Type B pancreatic cell (in vitro differentiated cells): ENCODE results near the gene UBP1. TPM values are rescaled to one million over a fixed set of nuclear protein-coding genes. Genes with fewer than 3 reads are reported as not detected.
A peak's percentile ranks its signal among the peaks of the same experiment; 100 is the strongest.
"Not testable (repeated sequence)": the region's sequence is repeated elsewhere in the genome, so short reads cannot be mapped to it uniquely, and the experiment has no call there.

Source experiments
- DNase-seq: peaks from one replicate; pipeline ENCODE4 v3.0.0; 2021; ENCODE audit warnings: mixed read lengths; ENCODE audit not compliant: unreplicated experiment; ENCODE audit errors: extremely low spot score
- H3K27ac Mint-ChIP-seq: 2 replicates; pipeline ENCODE4 v1.8.0; 2021; ENCODE audit warnings: mild to moderate bottlenecking, mixed read lengths
- H3K27me3 Mint-ChIP-seq: 2 replicates; pipeline ENCODE4 v1.8.0; 2021; ENCODE audit warnings: mixed read lengths
- H3K36me3 Mint-ChIP-seq: 2 replicates; pipeline ENCODE4 v1.8.0; 2021; ENCODE audit warnings: mixed read lengths
- H3K4me1 Mint-ChIP-seq: one replicate; pipeline ENCODE4 v1.8.0; 2021; ENCODE audit warnings: mixed read lengths; ENCODE audit not compliant: unreplicated experiment
- H3K4me3 Mint-ChIP-seq: 2 replicates; pipeline ENCODE4 v1.8.0; 2021; ENCODE audit warnings: mild to moderate bottlenecking, mixed read lengths
- H3K9me3 Mint-ChIP-seq: 2 replicates; pipeline ENCODE4 v1.8.0; 2021; ENCODE audit warnings: mixed read lengths
- CTCF ChIP-seq: fragments of 200-600 bp; sonication (generic); conservative IDR thresholded peaks from 2 replicates; pipeline ENCODE4 v1.5.0; 2021; ENCODE audit warnings: antibody characterized with exemption, mild to moderate bottlenecking
- total RNA-seq: library from RNA; stranded (reverse); gene quantifications from 2 replicates; pipeline ENCODE4 v1.2.1, GENCODE V29; 2021; ENCODE audit warnings: low replicate concordance

The UBP1 gene
- total RNA-seq, 1 donor from 2014 or later: 68.2 TPM

GRCh38 chr3:33430571-33430970 lies 9.6 kb downstream of the UBP1 start:
- H3K27ac Mint-ChIP-seq: no peak overlapping the region
- H3K36me3 Mint-ChIP-seq: no peaks in the 10 kb centered on the region
- H3K27me3 Mint-ChIP-seq: no peaks in the 10 kb centered on the region
- no peak overlapping the region for H3K4me3 Mint-ChIP-seq
- TF ChIP-seq CTCF: no peak
- H3K9me3 Mint-ChIP-seq: no peaks in the 10 kb centered on the region
- peaks cover 35% of the 10 kb centered on the region for H3K4me1 Mint-ChIP-seq
- no peak for DNase-seq

- H3K27ac Mint-ChIP-seq: peak overlapping the region; percentile 48
- H3K36me3 Mint-ChIP-seq: peaks cover 1% of the 10 kb centered on the region
- no peaks in the 10 kb centered on the region for H3K9me3 Mint-ChIP-seq
- peaks cover 34% of the 10 kb centered on the region for H3K4me1 Mint-ChIP-seq
- H3K4me3 Mint-ChIP-seq: no peak overlapping the region
- no peak for TF ChIP-seq CTCF
- no peak for DNase-seq
- no peaks in the 10 kb centered on the region for H3K27me3 Mint-ChIP-seq
Measured at GRCh38 chr3:33430061-33430460, 10.1 kb downstream of the UBP1 start.

- not testable (repeated sequence) for H3K27ac Mint-ChIP-seq, DNase-seq, H3K36me3 Mint-ChIP-seq, H3K27me3 Mint-ChIP-seq, H3K9me3 Mint-ChIP-seq, H3K4me3 Mint-ChIP-seq
- H3K4me1 Mint-ChIP-seq: peaks cover 34% of the 10 kb centered on the region
Measured at GRCh38 chr3:33429306-33429705, 10.9 kb downstream of the UBP1 start.

- TF ChIP-seq CTCF: no peak
- H3K36me3 Mint-ChIP-seq: peaks cover 10% of the 10 kb centered on the region
- peaks cover 31% of the 10 kb centered on the region for H3K4me1 Mint-ChIP-seq
- H3K27me3 Mint-ChIP-seq: no peaks in the 10 kb centered on the region
- H3K27ac Mint-ChIP-seq: no peak overlapping the region
- H3K4me3 Mint-ChIP-seq: no peak overlapping the region
- H3K9me3 Mint-ChIP-seq: no peaks in the 10 kb centered on the region
- DNase-seq: no peak
Measured at GRCh38 chr3:33428734-33429133, 11.5 kb downstream of the UBP1 start.

- Mint-ChIP-seq H3K4me3 (no peak overlapping the region), H3K27ac (no peak overlapping the region), H3K36me3 (peaks cover 17% of the 10 kb centered on the region), H3K4me1 (peaks cover 29% of the 10 kb centered on the region), H3K9me3 (no peaks in the 10 kb centered on the region), H3K27me3 (no peaks in the 10 kb centered on the region)
- no peak for DNase-seq
- no peak for TF ChIP-seq CTCF
Measured at GRCh38 chr3:33426630-33427317, 13.4 kb downstream of the UBP1 start.

GRCh38 chr3:33426068-33426467 lies 14.1 kb downstream of the UBP1 start:
- Mint-ChIP-seq H3K4me1 (peaks cover 27% of the 10 kb centered on the region), H3K4me3 (no peak overlapping the region), H3K36me3 (peaks cover 22% of the 10 kb centered on the region), H3K9me3 (no peaks in the 10 kb centered on the region), H3K27me3 (no peaks in the 10 kb centered on the region), H3K27ac (no peak overlapping the region)
- DNase-seq: no peak
- no peak for TF ChIP-seq CTCF
